ENCODE results near the gene CPT1A.

The CPT1A gene

GRCh38 chr11:68825571-68825970 lies 16.1 kb downstream of the CPT1A start:
- no peaks in the 10 kb centered on the region for H3K36me3 ChIP-seq (ENCODE audit: low read length)
- H3K4me3 ChIP-seq (ENCODE audit: insufficient read depth, low read length, poor library complexity, severe bottlenecking) = no peak overlapping the region
- no peak for TF ChIP-seq EZH2phosphoT487 (conservative IDR thresholded peaks at IDR 0.05; ENCODE audit: low read length)
- no peak for TF ChIP-seq CTCF (IDR thresholded peaks at IDR 0.05; ENCODE audit: insufficient read depth, low read length, poor library complexity, severe bottlenecking)
- H3K9ac ChIP-seq (ENCODE audit: low read length) = no peak overlapping the region
- H4K20me1 ChIP-seq (ENCODE audit: low read depth, low read length) = no peaks in the 10 kb centered on the region
- H3K27me3 ChIP-seq (ENCODE audit: low read length) = no peaks in the 10 kb centered on the region
- H3K4me2 ChIP-seq (ENCODE audit: low read depth, low read length, poor library complexity, severe bottlenecking) = no peak overlapping the region
- no peaks in the 10 kb centered on the region for H3K9me3 ChIP-seq (ENCODE audit: insufficient read depth, low read length)
- no peak overlapping the region for H3K27ac ChIP-seq (ENCODE audit: low read depth, low read length)
- no peaks in the 10 kb centered on the region for H3F3A ChIP-seq (ENCODE audit: insufficient read depth)
- no peaks in the 10 kb centered on the region for H3K79me2 ChIP-seq (ENCODE audit: insufficient read depth, low read length)
- H2AFZ ChIP-seq (ENCODE audit: low read depth, low read length, severe bottlenecking) = no peak overlapping the region
- H3K9me2 ChIP-seq (replicated peaks; ENCODE audit: insufficient read depth, low read length) = no peaks in the 10 kb centered on the region

- Histone ChIP-seq H3F3A (ENCODE audit: insufficient read depth) (no peaks in the 10 kb centered on the region), H3K9me2 (replicated peaks; ENCODE audit: insufficient read depth, low read length) (no peaks in the 10 kb centered on the region), H3K9me3 (ENCODE audit: insufficient read depth, low read length) (no peaks in the 10 kb centered on the region), H3K9ac (ENCODE audit: low read length) (no peak overlapping the region), H3K79me2 (ENCODE audit: insufficient read depth, low read length) (no peaks in the 10 kb centered on the region), H3K27ac (ENCODE audit: low read depth, low read length) (no peak overlapping the region), H3K4me3 (ENCODE audit: insufficient read depth, low read length, poor library complexity, severe bottlenecking) (no peak overlapping the region), H2AFZ (ENCODE audit: low read depth, low read length, severe bottlenecking) (no peak overlapping the region), H3K36me3 (ENCODE audit: low read length) (no peaks in the 10 kb centered on the region), H4K20me1 (ENCODE audit: low read depth, low read length) (no peaks in the 10 kb centered on the region), H3K4me2 (ENCODE audit: low read depth, low read length, poor library complexity, severe bottlenecking) (no peak overlapping the region), H3K27me3 (ENCODE audit: low read length) (no peaks in the 10 kb centered on the region)
- TF ChIP-seq EZH2phosphoT487 (conservative IDR thresholded peaks at IDR 0.05; ENCODE audit: low read length) (no peak), CTCF (IDR thresholded peaks at IDR 0.05; ENCODE audit: insufficient read depth, low read length, poor library complexity, severe bottlenecking) (no peak)
Measured at GRCh38 chr11:68822546-68822945, 19.2 kb downstream of the CPT1A start.

GRCh38 chr11:68821670-68822069 lies 20.0 kb downstream of the CPT1A start:
- H3K4me3 ChIP-seq (ENCODE audit: insufficient read depth, low read length, poor library complexity, severe bottlenecking) = no peak overlapping the region
- H2AFZ ChIP-seq (ENCODE audit: low read depth, low read length, severe bottlenecking) = no peak overlapping the region
- no peaks in the 10 kb centered on the region for H3K36me3 ChIP-seq (ENCODE audit: low read length)
- H3K9ac ChIP-seq (ENCODE audit: low read length) = no peak overlapping the region
- no peak overlapping the region for H3K4me2 ChIP-seq (ENCODE audit: low read depth, low read length, poor library complexity, severe bottlenecking)
- H3K27ac ChIP-seq (ENCODE audit: low read depth, low read length) = no peak overlapping the region
- no peaks in the 10 kb centered on the region for H3K79me2 ChIP-seq (ENCODE audit: insufficient read depth, low read length)
- no peaks in the 10 kb centered on the region for H3K9me3 ChIP-seq (ENCODE audit: insufficient read depth, low read length)
- TF ChIP-seq EZH2phosphoT487 (conservative IDR thresholded peaks at IDR 0.05; ENCODE audit: low read length) (no peak), CTCF (IDR thresholded peaks at IDR 0.05; ENCODE audit: insufficient read depth, low read length, poor library complexity, severe bottlenecking) (no peak)
- no peaks in the 10 kb centered on the region for H3F3A ChIP-seq (ENCODE audit: insufficient read depth)
- no peaks in the 10 kb centered on the region for H4K20me1 ChIP-seq (ENCODE audit: low read depth, low read length)
- H3K9me2 ChIP-seq (replicated peaks; ENCODE audit: insufficient read depth, low read length) = no peaks in the 10 kb centered on the region
- no peaks in the 10 kb centered on the region for H3K27me3 ChIP-seq (ENCODE audit: low read length)
